CD4-positive, alpha-beta T cell treated with Interleukin-4 for 1 hour (primary cell): ENCODE measurements around the gene TMEM181.
A peak's percentile ranks its signal among the peaks of the same experiment; 100 is the strongest.
"Not testable (repeated sequence)": the region's sequence is repeated elsewhere in the genome, so short reads cannot be mapped to it uniquely, and the experiment has no call there.

ENCODE experiments used
- DNase-seq, 2 donors: peaks; one replicate each; pipeline ENCODE4 v3.0.0-alpha.2; 2020 to 2022

The TMEM181 gene

DNA sequence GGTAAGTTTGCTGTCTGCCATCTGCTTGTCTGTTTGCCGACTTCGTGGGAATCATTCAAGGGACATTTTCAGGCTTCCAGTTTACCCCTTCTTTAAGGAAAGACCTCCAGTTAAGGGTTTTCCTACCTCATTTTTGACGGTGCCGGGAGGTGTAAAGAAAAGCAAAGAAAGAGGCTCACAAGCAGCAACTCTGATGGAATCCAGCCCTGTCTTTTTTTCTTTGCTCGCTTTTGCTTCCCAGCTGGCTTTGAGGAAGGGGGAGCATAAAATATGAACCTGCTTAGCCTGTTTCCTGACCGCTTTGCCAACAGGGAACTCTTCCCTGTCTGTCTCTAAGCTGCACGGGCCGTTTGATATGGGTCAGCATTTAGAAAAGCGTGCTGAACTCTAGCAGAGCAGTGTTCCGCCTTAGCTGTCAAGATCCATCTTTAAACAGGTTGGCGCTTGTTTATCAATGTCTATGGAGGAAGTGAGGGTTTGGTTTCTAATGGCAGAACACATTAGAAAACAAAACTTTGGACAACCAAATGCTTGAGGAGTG lies 103.8 kb downstream of the TMEM181 start:
- no peak for DNase-seq

DNA sequence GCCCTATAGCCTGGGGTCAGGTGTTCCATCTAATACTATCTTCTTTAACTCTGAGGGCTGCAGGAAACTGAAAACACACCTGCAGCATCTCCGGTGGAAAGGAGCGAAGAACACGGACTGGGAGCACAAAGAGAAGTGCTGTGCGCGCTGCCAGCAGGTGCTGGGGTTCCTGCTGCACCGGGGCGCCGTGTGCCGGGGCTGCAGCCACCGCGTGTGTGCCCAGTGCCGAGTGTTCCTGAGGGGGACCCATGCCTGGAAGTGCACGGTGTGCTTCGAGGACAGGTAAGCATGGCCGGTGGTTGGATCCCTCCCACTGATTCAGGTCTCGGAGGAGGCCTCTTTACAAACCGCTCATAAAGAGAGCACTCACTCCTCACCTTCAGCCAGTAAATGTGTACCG lies 105.4 kb downstream of the TMEM181 start:
- DNase-seq = no peak

DNA sequence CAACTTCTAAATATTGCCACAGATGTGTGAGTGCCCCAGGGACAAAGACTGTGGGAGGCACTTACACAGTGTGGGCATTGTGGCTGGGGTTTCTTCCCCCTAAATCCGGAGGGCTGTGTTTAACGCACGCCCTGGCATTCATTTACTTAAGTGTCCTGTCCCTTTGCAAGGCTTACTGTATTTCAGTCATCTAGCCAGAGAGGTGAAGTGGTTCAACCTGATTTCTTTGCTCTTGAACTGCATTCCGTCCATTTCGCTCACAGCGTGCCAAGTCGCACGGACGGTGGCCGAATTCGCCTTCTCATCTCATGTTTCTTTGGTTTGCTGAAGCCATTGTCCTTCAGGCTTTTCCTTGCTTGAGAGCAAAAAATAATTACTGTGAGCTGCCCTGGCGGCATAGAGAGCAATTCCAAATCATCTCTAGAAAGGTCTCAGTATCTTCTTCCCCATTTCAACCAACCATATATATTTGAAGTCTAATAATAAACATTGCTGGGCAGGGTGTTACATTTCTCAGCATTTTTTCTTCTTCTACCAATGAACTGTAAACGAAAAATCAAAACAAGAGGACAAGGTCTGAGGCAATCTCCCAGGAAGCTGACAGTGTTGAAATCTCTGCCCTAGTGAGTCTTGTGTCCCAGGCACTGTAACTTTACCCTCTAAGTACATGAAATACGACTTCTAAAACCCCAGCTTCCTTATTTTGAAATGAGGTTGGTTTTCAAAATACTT lies 106.9 kb downstream of the TMEM181 start:
- peak in 1 of 2 donors; percentile 59 for DNase-seq

DNA sequence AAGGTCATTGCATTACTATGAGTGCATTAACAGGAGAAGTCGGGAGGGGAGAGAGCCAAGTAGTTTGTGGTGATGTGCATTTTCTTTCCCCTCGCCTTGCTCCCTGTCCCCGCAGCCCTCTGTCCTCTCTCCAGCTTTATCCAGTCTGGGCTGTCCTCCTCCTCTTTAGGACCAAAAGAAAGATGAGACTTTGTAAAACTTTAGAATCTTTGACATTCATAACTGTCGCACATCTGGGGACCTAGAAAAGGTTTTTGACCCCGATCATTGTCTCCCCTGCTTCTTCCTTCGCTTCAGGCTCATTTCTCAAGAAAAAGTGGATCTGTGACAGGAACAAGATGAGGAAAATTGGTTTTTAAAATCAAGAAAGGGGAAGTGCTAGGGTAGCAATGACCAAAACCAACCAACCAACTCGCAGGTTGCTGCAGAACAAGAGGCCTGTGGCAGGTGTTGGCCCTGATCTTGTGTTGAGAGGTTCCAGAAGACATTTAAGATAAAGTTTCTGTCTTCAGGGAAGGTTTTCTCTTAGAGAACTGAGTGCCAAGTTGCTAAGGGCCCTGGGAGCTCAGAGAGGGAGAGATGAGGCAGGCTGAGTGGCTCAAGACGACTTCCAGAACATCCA lies 107.6 kb downstream of the TMEM181 start:
- DNase-seq = no peak

DNA sequence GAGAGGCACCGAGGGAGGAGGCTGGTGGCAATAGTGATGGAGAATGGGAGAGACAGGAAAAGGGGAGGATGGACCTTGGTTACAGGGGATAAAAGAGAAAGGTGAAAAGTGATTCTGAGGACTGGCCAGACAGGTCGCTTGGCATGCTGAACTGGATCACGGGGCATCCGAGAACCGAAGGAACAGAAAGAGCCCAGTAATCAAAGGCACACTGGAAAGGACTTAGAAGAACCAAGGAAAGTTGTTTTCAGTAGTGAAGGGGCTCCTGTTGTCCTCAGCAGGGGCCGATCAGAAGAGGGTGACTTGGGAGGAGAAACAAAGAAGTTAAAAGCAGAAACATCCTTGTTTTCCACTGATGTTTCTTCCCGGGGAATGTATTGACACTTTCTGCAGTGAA lies 108.8 kb downstream of the TMEM181 start:
- DNase-seq = no peak

DNA sequence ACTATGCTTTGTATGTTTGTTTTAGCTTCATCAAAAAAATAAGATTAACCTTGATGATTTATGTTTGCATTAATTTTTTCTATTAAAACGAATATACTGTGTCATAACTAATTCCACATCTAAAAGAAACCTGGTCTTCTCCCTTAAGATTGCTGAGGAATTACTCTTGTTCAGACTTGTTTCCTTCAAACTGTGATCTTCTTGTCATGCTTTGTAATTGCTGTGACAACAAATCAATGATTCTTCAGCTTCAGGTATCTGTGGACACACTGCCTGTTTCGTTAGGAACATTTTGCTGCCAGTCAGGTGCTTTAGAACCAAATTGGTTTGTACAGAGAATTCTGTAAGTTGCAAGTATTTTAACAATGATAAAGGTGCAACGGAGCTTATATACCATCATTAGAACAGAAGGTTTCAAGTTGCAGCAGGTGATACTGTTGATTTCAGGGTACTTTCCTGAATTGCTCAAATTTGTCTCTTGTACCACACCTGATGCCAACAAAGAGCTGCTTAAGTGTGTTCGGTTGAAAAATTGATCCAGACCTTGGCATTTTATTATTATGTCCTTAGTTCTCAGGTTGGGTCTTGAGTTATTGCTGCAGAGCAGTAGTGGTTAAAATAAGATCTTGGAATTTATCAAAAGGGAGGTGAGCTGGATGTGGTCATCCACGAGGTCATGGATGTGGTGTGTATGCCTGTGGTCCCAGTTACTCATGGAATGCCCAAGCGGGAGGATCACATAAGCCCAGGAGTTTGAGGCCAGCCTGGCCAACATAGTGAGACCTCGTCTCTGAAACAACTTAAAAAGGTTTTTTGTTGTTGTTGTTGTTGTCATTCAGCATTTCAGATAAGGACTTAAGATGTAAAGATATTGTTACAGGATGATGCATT lies 109.5 kb downstream of the TMEM181 start:
- no peak for DNase-seq

DNA sequence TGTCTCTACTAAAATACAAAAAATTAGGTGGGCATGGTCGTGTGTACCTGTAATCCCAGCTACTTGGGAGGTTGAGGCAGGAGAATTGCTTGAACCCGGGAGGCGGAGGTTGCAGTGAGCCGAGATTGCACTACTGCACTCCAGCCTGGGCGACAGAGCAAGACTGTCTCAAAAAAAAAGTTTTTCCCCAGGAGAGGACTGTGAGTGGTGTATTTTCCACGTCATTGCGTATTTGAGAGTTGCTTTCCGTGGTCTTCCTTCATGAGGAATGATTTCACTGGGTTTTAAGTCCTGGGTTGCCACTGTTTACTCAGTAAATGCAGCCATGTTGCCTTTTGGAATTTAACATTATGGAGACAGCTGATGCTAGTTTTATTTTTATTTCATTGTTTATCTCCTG lies 112.2 kb downstream of the TMEM181 start:
- not testable (repeated sequence) for DNase-seq

DNA sequence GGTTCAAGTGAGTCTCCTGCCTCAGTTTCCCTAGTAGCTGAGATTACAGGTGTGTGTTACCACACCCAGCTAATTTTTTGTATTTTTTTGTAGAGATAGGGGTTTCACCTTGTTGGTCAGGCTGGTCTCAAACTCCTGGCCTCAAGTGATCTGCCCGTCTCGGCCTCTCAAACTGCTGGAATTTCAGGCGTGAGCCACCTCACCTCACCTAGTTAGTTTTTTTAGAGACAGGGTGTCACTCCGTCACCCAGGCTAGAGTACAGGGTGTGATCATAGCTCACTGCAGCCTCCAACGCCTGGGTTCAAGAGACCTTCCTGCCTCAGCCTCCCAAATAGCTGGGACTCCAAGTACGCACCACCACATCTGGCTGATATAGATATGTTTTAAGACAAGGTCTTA lies 112.8 kb downstream of the TMEM181 start:
- no peak for DNase-seq

DNA sequence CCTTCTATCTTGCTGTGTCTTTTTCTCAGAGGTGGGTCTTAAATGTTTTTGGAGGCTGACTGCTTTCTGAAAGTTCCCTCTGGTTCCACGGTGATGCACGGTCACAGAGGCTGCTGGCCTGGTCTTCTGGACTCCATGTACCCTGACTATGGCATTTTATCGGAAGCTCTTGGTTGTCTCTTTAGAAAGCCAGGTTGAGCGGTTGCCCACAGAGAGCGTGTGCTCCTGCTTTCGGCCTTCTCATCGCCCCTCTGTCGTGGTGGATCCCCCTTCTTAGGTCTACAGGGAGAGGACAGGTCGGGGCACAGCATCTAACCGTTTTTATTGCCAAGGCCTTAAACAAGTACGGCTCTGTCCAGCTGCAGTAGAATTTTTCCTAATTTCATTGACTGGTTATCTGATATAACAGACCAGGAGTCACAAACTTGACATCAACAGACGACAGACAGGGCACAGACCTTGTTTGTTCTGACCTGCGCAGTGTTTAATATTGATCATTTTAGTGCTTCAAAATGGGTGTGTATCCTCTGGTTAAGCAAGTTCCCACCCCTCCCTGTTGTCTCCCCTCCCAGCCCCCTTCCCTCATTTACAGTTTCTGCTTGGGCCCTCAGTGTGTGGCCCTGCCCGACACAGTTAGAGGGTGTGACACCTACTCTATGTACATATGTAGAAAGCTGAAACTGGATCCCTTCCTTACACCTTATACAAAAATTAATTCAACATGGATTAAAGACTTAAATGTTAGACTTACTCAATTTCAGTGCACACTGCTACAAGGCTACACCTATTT lies 114.6 kb downstream of the TMEM181 start:
- no peak for DNase-seq

DNA sequence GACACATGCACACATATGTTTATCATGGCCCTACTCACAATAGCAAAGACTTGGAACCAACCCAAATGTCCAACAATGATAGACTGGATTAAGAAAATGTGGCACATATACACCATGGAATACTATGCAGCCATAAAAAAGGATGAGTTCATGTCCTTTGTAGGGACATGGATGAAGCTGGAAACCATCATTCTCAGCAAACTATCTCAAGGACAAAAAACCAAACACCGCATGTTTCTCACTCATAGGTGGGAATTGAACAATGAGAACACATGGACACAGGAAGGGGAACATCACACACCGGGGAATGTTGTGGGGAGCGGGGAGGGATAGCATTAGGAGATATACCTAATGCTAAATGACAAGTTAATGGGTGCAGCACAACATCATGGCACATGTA lies 117.2 kb downstream of the TMEM181 start:
- not testable (repeated sequence) for DNase-seq

DNA sequence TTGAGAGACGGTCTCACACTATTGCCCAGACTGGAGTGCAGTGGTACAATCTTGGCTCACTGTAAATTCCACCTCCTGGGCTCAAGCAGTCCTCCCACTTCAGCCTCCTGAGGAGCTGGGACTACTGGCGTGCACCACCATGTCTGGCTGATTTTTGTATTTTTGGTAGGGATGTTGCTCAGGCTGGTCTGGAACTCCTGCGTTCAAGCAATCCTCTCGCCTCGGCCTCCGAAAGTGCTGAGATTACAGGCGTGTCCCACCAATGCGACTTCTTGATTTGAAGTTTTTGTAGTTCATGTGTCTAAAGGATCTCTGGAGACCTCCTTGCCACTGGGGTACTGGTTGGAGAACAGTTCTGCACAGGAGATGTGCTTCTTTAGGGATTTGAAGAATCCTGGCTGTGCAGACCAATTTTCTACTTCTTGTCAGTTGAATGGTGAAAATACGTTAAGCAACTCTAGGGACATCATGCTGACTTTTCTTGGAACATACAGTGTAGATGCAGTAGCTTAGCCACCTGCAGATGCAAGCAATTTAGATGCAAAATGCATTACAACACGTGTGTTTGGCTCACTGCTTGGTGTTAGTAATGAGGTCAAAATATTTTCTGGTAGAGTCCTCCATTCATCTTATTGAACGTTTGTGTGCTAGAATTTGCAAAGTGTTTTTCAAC lies 118.2 kb downstream of the TMEM181 start:
- no peak for DNase-seq

DNA sequence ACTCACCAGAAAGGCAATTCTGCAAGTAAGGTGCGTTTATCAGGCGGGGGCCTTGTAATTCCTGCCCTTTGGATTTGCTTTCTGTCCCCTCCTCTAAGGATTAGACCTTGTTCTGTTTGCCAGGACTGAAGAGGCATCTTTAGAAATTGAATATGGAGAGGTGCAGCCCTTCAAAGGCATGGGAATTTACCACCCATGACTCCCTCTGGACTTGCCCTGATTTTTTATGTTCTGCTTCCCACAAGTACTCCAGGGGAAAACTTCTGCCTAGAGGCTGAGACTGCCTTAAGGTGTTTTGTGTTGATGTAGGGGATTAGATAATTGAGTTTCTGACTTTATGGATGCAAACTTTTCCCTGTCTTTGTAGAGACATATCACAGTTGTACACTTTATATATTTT lies 120.1 kb downstream of the TMEM181 start:
- DNase-seq = no peak

DNA sequence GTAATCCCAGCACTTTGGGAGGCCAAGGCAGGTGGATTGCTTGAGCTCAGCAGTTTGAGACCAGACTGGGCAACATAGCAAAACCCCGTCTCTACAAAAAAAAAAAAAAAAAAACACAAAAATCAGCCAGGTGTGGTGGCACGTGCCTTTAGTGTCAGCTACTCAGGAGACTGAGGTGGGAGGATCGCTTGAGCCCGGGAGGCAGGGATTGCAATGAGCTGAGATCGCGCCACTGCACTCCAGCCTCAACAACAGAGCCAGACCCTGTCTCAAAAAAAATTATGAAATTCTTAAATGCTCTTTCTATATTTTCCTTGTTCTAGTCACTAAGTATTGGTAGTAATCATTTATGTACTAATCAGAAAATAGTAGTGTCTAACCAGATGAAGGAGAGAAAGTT lies 120.6 kb downstream of the TMEM181 start:
- no peak for DNase-seq

DNA sequence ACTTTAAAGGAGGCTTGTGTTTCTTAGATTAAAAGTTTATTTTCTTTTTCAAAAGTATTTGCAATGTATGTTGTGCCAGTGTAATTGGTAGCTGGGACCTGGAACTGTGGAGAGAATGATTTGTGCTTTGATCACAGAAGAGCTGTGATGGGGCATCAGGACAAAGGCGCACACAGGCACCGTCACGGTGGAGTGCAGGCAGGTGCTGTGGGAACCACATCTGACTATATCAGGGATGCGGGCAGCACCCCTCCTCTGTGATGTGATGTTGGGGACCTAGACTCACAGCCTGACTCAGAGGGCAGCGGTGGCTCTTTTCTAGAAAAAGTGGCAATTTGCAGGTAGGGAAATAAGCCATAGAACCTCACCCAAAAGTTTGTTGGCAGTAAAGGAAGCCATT lies 124.4 kb downstream of the TMEM181 start:
- DNase-seq = peak in 1 of 2 donors; percentile 28

DNA sequence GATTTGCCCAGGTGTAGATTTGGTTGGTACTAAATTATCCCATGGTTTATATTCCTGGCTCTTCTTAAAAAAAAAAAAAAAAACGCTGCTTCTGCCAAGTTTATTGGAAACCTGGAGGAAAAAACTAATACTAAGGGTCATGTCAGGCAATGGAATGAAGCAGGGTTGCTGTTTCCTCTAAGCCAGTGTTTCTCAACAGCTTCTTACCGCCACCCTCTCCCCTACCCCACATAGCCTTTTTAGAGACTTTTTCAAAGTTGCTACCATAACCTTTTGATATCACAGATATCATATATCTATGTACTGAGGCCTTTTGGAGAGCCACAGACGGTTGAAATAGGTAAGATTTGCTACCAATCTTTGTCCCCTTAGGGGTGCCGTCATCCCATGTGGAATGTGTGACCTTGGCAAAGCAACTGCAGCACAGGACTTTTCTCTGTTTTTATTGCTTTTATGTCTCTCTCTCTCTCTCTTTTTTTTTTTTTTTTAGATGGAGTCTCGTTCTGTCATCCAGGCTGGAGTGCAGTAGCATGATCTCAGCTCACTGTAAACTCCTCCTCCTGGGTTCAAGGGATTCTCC lies 124.9 kb downstream of the TMEM181 start:
- DNase-seq = no peak
